Right lobe of liver (tissue), 6 donors: Measurements from ENCODE around the gene CLCNKB. TPM values are rescaled to one million over a fixed set of nuclear protein-coding genes. Genes with fewer than 3 reads are reported as not detected.

Experiments used
- ATAC-seq, 4 donors: fragments of 200-7000 bp; cut with Tn5 transposase; one replicate each; pipeline ENCODE4 v1.9.1; 2020; ENCODE audit warnings: mild to moderate bottlenecking in 4 of 4, moderate library complexity in 4 of 4
- DNase-seq, 3 donors: peaks; one replicate each; pipeline ENCODE4 v3.0.0-alpha.2; 2020
- H3K27ac ChIP-seq, 3 donors: fragments of 200-600 bp; one replicate each; pipeline ENCODE4 v1.8.0; 2022
- H3K27me3 ChIP-seq, 2 donors: fragments of 200-600 bp; one replicate each; pipeline ENCODE4 v1.8.0; 2022
- H3K36me3 ChIP-seq, 4 donors: fragments of 200-600 bp; sonication (generic) in 1 of 4; one replicate each; pipeline versions ENCODE4 v1.5.1 to v1.8.0; 2017 to 2022; ENCODE audit warnings: control low read depth in 1 of 4
- H3K4me1 ChIP-seq, 4 donors: fragments of 200-600 bp; sonication (generic) in 1 of 4; one replicate each; pipeline versions ENCODE4 v1.5.1 to v1.8.0; 2017 to 2022; ENCODE audit warnings: control low read depth in 1 of 4
- H3K4me3 ChIP-seq, 3 donors: fragments of 200-600 bp; one replicate each; pipeline ENCODE4 v1.8.0; 2022
- H3K9me3 ChIP-seq, 4 donors: fragments of 200-600 bp; sonication (generic) in 1 of 4; one replicate each; pipeline versions ENCODE4 v1.5.1 to v1.8.0; 2017 to 2022; ENCODE audit warnings: control low read depth in 1 of 4
- CTCF ChIP-seq, 4 donors: fragments of 200-600 bp in 3 of 4; fragments of 450-650 bp in 1 of 4; IDR thresholded peaks; one replicate each; pipeline versions ENCODE4 v1.5.1 to v1.8.0; 2016 to 2022; ENCODE audit warnings: antibody characterized with exemption in 4 of 4, mild to moderate bottlenecking in 2 of 4
- POLR2A ChIP-seq: fragments of 450-650 bp; IDR thresholded peaks from one replicate; pipeline ENCODE4 v1.6.1; 2017; ENCODE audit warnings: antibody characterized with exemption, mild to moderate bottlenecking
- WGBS: methylation state at CpG from one replicate; pipeline ENCODE4 v1.1.6; 2018; ENCODE audit warnings: low coverage, low lambda C conversion rate; ENCODE audit not compliant: insufficient coverage; ENCODE audit errors: missing lambda C conversion rate; 5-methylcytosine and 5-hydroxymethylcytosine counted together
- intact Hi-C, 2 donors: fragments of 100-400 bp; cut with DNase I; formaldehyde crosslinking; loops; one replicate each; pipeline versions ENCODE4 v1.11.2 to v1.14.1; 2022
- total RNA-seq, 6 experiments: library from RNA; depleted of rRNA in 2 of 6; stranded (reverse); fragments of >200 nt in 2 of 6; fragmentation: NEBNext Ultra II Directional in 3 of 6; extraction: Animal tissue kit (Norgen Biotek cat#: 25700) in 3 of 6; gene quantifications; one replicate each; pipeline versions ENCODE4 v1.1.0 to v1.2.4, GENCODE V29; 2016 to 2023
- donor health status: DM: no; HTN: yes; CAD: no.
- donor health status: DM: no; HTN: no; CAD: no.
- donor health status: DM: no; HTN: no; CAD: no.
- donor health status: DM: no; HTN: yes; CAD: no.
- donor health status: DM: no; HTN: yes; CAD: no.

Gene CLCNKB
- total RNA-seq, 6 experiments from 2014 or later = not detected

- H3K27ac ChIP-seq = no peak overlapping the region
- no peak overlapping the region for H3K4me3 ChIP-seq
- no peak for ATAC-seq
- no peak for DNase-seq
- no peaks in the 10 kb centered on the region for H3K27me3 ChIP-seq
- intact Hi-C loops = loop anchor here (5.0 to 10.0 kb wide), 2 partner anchors 47 to 49 kb away; no protein-coding TSS in a partner anchor
- H3K36me3 ChIP-seq = no peaks in the 10 kb centered on the region
- 75% methylated on average over 4 of the region's 6 CpGs for WGBS
- H3K4me1 ChIP-seq = peaks cover 0 to 6% (median 2%) of the 10 kb centered on the region in 4 donors
- no peak for TF ChIP-seq POLR2A
- no peak for TF ChIP-seq CTCF (IDR thresholded peaks at IDR 0.05)
- no peaks in the 10 kb centered on the region for H3K9me3 ChIP-seq
These were observed 35.8 kb upstream of the CLCNKB start for GRCh38 chr1:16007671-16008341.

- 0% methylated on average over 2 of the region's 4 CpGs for WGBS
- ATAC-seq = peak; percentile 63 to 76 (median 74)
- intact Hi-C loops = loop anchor here (5.0 to 10.0 kb wide), 2 partner anchors 46 to 48 kb away; no protein-coding TSS in a partner anchor
These were observed 34.5 kb upstream of the CLCNKB start for GRCh38 chr1:16009030-16009460.

GRCh38 chr1:16009678-16010077 lies 33.9 kb upstream of the CLCNKB start:
- TF ChIP-seq CTCF (IDR thresholded peaks at IDR 0.05) (no peak), POLR2A (no peak)
- Histone ChIP-seq H3K4me1 (peaks cover 0 to 11% (median 2%) of the 10 kb centered on the region in 4 donors), H3K27ac (no peak overlapping the region), H3K36me3 (no peaks in the 10 kb centered on the region), H3K9me3 (no peaks in the 10 kb centered on the region), H3K27me3 (no peaks in the 10 kb centered on the region), H3K4me3 (no peak overlapping the region)
- DNase-seq (peak in 1 of 3 donors; percentile 37), ATAC-seq (no peak)
- WGBS = 84% methylated on average over 11 of the region's 11 CpGs
- intact Hi-C loops = loop anchor here (5.0 to 10.0 kb wide), 2 partner anchors 45 to 48 kb away; no protein-coding TSS in a partner anchor

More at GRCh38 chr1:16009030-16009460, 34.5 kb upstream of the CLCNKB start:
- peak; percentile 79 to 81 (median 80) for DNase-seq
- TF ChIP-seq POLR2A = no peak
- TF ChIP-seq CTCF (IDR thresholded peaks at IDR 0.05) = peak; percentile 93 to 98 (median 97)
- Histone ChIP-seq H3K36me3 (no peaks in the 10 kb centered on the region), H3K27ac (no peak overlapping the region), H3K4me3 (no peak overlapping the region), H3K27me3 (no peaks in the 10 kb centered on the region), H3K4me1 (peaks cover 0 to 11% (median 2%) of the 10 kb centered on the region in 4 donors), H3K9me3 (no peaks in the 10 kb centered on the region)

- TF ChIP-seq POLR2A (no peak), CTCF (IDR thresholded peaks at IDR 0.05) (no peak)
- H3K36me3 ChIP-seq = no peaks in the 10 kb centered on the region
- intact Hi-C loops = no loop called here
- H3K4me1 ChIP-seq = peaks cover 0 to 11% (median 2%) of the 10 kb centered on the region in 4 donors
- ATAC-seq = no peak
- no peak overlapping the region for H3K4me3 ChIP-seq
- no peaks in the 10 kb centered on the region for H3K27me3 ChIP-seq
- DNase-seq = no peak
- H3K9me3 ChIP-seq = no peaks in the 10 kb centered on the region
- no peak overlapping the region for H3K27ac ChIP-seq
- WGBS = 90% methylated on average over 3 of the region's 3 CpGs
These were observed 32.7 kb upstream of the CLCNKB start for GRCh38 chr1:16010837-16011236.
